A673 (cell line): ENCODE measurements around the gene RASSF4. TPM values are rescaled to one million over a fixed set of nuclear protein-coding genes. Genes with fewer than 3 reads are reported as not detected.

Experiments used
- BruUV-seq: library from RNA; stranded (reverse); fragments of 400-500 nt; replicated peaks from 2 replicates; lab custom pipeline; 2021; lab: Mats Ljungman, UMichigan
- CTCF ChIA-PET: fragments of 300-600 bp; sonication (Branson Sonifier 250); formaldehyde crosslinking; loops from one replicate; lab custom pipeline; 2022; ENCODE audit warnings: antibody characterized with exemption; lab: Charles Lee
- POLR2A ChIA-PET: fragments of 300-600 bp; sonication (Branson Sonifier 250); formaldehyde crosslinking; loops from one replicate; lab custom pipeline; 2022; ENCODE audit warnings: antibody characterized with exemption; ENCODE audit not compliant: low non-redundant PET; lab: Charles Lee
- DNase-seq: peaks from one replicate; pipeline ENCODE4 v3.0.0-alpha.2; 2015; ENCODE audit warnings: low spot score
- H3K27ac ChIP-seq: fragments of 200-600 bp; sonication (generic); 2 replicates; pipeline ENCODE4 v1.5.1; 2016; ENCODE audit warnings: mixed run types, low read depth, mild to moderate bottlenecking, mixed read lengths, antibody characterized with exemption, low read length; ENCODE audit not compliant: poor library complexity, severe bottlenecking
- H3K27me3 ChIP-seq: fragments of 200-600 bp; sonication (generic); replicated peaks from 2 replicates; pipeline ENCODE4 v1.6.1; 2017; ENCODE audit warnings: mixed run types, low read depth, mild to moderate bottlenecking, mixed read lengths, antibody characterized with exemption, low read length; ENCODE audit not compliant: insufficient read depth, poor library complexity
- H3K36me3 ChIP-seq: fragments of 200-600 bp; sonication (generic); 2 replicates; pipeline ENCODE4 v1.6.1; 2016; ENCODE audit warnings: mixed run types, mild to moderate bottlenecking, mixed read lengths, antibody characterized with exemption, low read length; ENCODE audit not compliant: insufficient read depth, poor library complexity, severe bottlenecking
- H3K4me1 ChIP-seq: fragments of 200-600 bp; sonication (generic); 2 replicates; pipeline ENCODE4 v1.6.1; 2017; ENCODE audit warnings: mixed run types, mild to moderate bottlenecking, mixed read lengths, antibody characterized with exemption, low read length; ENCODE audit not compliant: insufficient read depth, poor library complexity, severe bottlenecking
- H3K4me3 ChIP-seq: fragments of 200-600 bp; sonication (generic); 2 replicates; pipeline ENCODE4 v1.5.1; 2016; ENCODE audit warnings: low read depth, mixed run types, mild to moderate bottlenecking, mixed read lengths, low read length; ENCODE audit not compliant: poor library complexity, severe bottlenecking
- H3K9me3 ChIP-seq: fragments of 200-600 bp; sonication (generic); 2 replicates; pipeline ENCODE4 v1.6.1; 2016; ENCODE audit warnings: mixed run types, low read depth, mild to moderate bottlenecking, mixed read lengths, antibody characterized with exemption, low read length; ENCODE audit not compliant: poor library complexity, severe bottlenecking
- EZH2 ChIP-seq: fragments of 200-600 bp; sonication (generic); IDR thresholded peaks from 2 replicates; pipeline ENCODE4 v1.6.1; 2017; ENCODE audit warnings: borderline replicate concordance, low read depth, mild to moderate bottlenecking, mixed read lengths, antibody characterized with exemption, low read length; ENCODE audit not compliant: poor library complexity, severe bottlenecking
- intact Hi-C: fragments of 100-400 bp; cut with micrococcal nuclease; formaldehyde crosslinking; loops from one replicate; pipeline ENCODE4 v1.10.0; 2022; ENCODE audit not compliant: unreplicated experiment
- total RNA-seq: library from RNA; stranded (reverse); gene quantifications from 2 replicates; pipeline ENCODE4 v1.2.3, GENCODE V29; 2021
- TF ChIP-seq, protein P1 (sequence below): fragments of 300-800, 200-600 bp; sonication (generic); conservative IDR thresholded peaks from 2 replicates; pipeline ENCODE4 v1.5.1; 2017; ENCODE audit warnings: low read depth, mild to moderate bottlenecking, antibody characterized with exemption, low read length, moderate library complexity, mixed read lengths

RASSF4 gene
- total RNA-seq, 1 experiment from 2014 or later: 0.71 TPM

DNA sequence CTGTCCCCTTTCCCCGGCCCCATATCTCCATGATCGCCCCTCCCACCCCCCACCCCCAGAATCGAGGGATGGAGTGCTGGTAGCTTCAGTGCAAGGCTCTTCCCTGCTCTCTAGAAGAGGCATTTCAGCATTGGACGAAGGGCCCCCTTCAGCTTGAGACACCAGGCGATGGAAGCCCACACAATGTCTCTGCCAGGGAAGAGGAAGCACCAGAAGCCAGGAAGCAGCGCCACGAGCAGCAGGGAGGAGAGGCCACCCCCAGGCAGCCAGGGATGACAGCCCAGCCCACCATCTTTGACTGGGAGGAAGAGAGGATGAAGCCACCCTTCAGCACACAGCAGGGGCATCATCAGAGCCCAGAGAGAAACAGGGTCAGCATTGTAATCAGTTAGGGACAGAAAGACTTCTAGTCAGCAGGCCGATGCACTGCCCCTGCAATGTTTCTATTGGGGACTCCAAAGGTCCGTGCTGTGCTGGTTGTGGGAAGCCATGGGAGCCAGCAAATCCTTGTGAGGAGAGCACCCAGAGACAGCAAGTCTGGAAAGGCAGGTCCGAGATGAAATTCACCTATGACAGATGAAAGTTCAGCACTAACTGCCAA, 32.8 kb upstream of the RASSF4 start:
- Histone ChIP-seq H3K4me1 (no peaks in the 10 kb centered on the region), H3K27me3 (no peaks in the 10 kb centered on the region), H3K9me3 (no peaks in the 10 kb centered on the region), H3K36me3 (no peaks in the 10 kb centered on the region), H3K27ac (no peak overlapping the region), H3K4me3 (no peak overlapping the region)
- ChIA-PET POLR2A (no interaction called here), CTCF (no interaction called here)
- BruUV-seq: no TSS peak
- TF ChIP-seq EZH2: no peak
- TF ChIP-seq, protein P1, sequence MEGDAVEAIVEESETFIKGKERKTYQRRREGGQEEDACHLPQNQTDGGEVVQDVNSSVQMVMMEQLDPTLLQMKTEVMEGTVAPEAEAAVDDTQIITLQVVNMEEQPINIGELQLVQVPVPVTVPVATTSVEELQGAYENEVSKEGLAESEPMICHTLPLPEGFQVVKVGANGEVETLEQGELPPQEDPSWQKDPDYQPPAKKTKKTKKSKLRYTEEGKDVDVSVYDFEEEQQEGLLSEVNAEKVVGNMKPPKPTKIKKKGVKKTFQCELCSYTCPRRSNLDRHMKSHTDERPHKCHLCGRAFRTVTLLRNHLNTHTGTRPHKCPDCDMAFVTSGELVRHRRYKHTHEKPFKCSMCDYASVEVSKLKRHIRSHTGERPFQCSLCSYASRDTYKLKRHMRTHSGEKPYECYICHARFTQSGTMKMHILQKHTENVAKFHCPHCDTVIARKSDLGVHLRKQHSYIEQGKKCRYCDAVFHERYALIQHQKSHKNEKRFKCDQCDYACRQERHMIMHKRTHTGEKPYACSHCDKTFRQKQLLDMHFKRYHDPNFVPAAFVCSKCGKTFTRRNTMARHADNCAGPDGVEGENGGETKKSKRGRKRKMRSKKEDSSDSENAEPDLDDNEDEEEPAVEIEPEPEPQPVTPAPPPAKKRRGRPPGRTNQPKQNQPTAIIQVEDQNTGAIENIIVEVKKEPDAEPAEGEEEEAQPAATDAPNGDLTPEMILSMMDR: no peak
- intact Hi-C loops: no loop called here
- no peak for DNase-seq

DNA sequence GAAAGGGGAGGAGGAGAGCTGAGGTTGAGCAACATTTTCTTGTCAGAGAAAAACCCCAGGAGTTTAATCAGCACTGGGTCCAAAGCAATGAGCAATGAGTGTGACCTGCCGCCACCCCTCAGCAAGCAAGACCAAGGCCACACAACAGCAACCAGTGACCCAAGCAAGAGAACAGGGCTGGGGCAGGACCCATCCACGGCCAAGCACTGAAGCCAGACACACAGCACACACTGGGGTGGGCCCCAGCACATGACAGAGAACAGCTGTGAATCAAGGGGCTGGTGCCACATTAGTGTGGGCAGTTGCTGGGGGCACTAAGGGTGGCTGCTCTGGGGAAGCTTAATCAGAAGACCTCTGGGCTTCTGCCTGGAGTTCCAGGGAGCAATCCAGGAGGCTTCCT, 32.2 kb upstream of the RASSF4 start:
- no TSS peak for BruUV-seq
- H3K4me3 ChIP-seq: no peak overlapping the region

DNA sequence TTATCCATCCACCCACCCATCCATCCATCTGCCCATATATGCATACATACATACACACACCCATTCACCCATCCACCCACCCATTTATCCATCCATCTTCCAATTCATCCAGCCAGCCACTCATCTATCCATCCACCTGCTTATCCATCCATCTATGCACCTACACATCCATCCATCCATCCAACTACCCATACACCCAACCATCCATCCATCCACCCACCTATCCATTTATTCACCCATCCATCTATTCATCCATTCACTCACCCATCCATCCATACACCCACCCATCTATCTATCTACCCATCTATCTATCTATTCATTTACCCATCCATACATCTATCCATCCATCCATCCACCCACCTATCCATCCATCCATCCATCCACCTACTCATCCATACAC, 31.1 kb upstream of the RASSF4 start:
- Histone ChIP-seq H3K4me3 (no peak overlapping the region), H3K27ac (no peak overlapping the region), H3K4me1 (no peaks in the 10 kb centered on the region), H3K36me3 (no peaks in the 10 kb centered on the region), H3K27me3 (no peaks in the 10 kb centered on the region), H3K9me3 (no peaks in the 10 kb centered on the region)
- no peak for TF ChIP-seq EZH2
- TF ChIP-seq, protein P1: no peak
- no TSS peak for BruUV-seq
- DNase-seq: no peak
- intact Hi-C loops: no loop called here
- CTCF ChIA-PET: no interaction called here
- POLR2A ChIA-PET: no interaction called here

More for the DNA sequence above, 32.2 kb upstream of the RASSF4 start:
- intact Hi-C loops: no loop called here
- H3K9me3 ChIP-seq: no peaks in the 10 kb centered on the region
- POLR2A ChIA-PET: no interaction called here
- CTCF ChIA-PET: no interaction called here
- H3K27me3 ChIP-seq: no peaks in the 10 kb centered on the region
- no peaks in the 10 kb centered on the region for H3K36me3 ChIP-seq
- no peaks in the 10 kb centered on the region for H3K4me1 ChIP-seq
- DNase-seq: no peak
- no peak overlapping the region for H3K27ac ChIP-seq
- TF ChIP-seq, protein P1: no peak
- TF ChIP-seq EZH2: no peak
